Activated CD4-positive, CD25-positive, alpha-beta regulatory T cell (primary cell): ENCODE measurements around the gene HSD17B2.
"Not testable (repeated sequence)": the region's sequence is repeated elsewhere in the genome, so short reads cannot be mapped to it uniquely, and the experiment has no call there.

Experiments
- DNase-seq, 4 experiments: peaks; one replicate each; lab custom pipeline; 2025; lab: John Stamatoyannopoulos, UW

The HSD17B2 gene

GRCh38 chr16:82081264-82081663, 46.2 kb downstream of the HSD17B2 start:
- DNase-seq = no peak

- DNase-seq = no peak
Observed at GRCh38 chr16:82082097-82082496, 47.0 kb downstream of the HSD17B2 start.

- DNase-seq = no peak
Observed at GRCh38 chr16:82082543-82083244, 47.6 kb downstream of the HSD17B2 start.

GRCh38 chr16:82083710-82084353, 48.8 kb downstream of the HSD17B2 start:
- no peak for DNase-seq

GRCh38 chr16:82085011-82085779, 50.1 kb downstream of the HSD17B2 start:
- DNase-seq = no peak

GRCh38 chr16:82088483-82088882, 53.4 kb downstream of the HSD17B2 start:
- no peak for DNase-seq

GRCh38 chr16:82091241-82091640, 56.2 kb downstream of the HSD17B2 start:
- no peak for DNase-seq

- DNase-seq = no peak
Observed at GRCh38 chr16:82092711-82093110, 57.7 kb downstream of the HSD17B2 start.

GRCh38 chr16:82093666-82094300, 58.7 kb downstream of the HSD17B2 start:
- DNase-seq = no peak

- DNase-seq = no peak
Observed at GRCh38 chr16:82094942-82095540, 60.0 kb downstream of the HSD17B2 start.

- DNase-seq = no peak
Observed at GRCh38 chr16:82096641-82097040, 61.6 kb downstream of the HSD17B2 start.

- DNase-seq = no peak
Observed at GRCh38 chr16:82105107-82105506, 70.1 kb downstream of the HSD17B2 start.

- DNase-seq = no peak
Observed at GRCh38 chr16:82108100-82108499, 73.0 kb downstream of the HSD17B2 start.

- DNase-seq = no peak
Observed at GRCh38 chr16:82108774-82109173, 73.7 kb downstream of the HSD17B2 start.

GRCh38 chr16:82109266-82109665, 74.2 kb downstream of the HSD17B2 start:
- DNase-seq = not testable (repeated sequence)

- DNase-seq = no peak
Observed at GRCh38 chr16:82111944-82112343, 76.9 kb downstream of the HSD17B2 start.

GRCh38 chr16:82113741-82114140, 78.7 kb downstream of the HSD17B2 start:
- no peak for DNase-seq

- DNase-seq = no peak
Observed at GRCh38 chr16:82116535-82116934, 81.5 kb downstream of the HSD17B2 start.

- DNase-seq = no peak
Observed at GRCh38 chr16:82118749-82119148, 83.7 kb downstream of the HSD17B2 start.

- DNase-seq = no peak
Observed at GRCh38 chr16:82119405-82119804, 84.4 kb downstream of the HSD17B2 start.

GRCh38 chr16:82124651-82125050, 89.6 kb downstream of the HSD17B2 start:
- DNase-seq = no peak

- DNase-seq = no peak
Observed at GRCh38 chr16:82129881-82130280, 94.8 kb downstream of the HSD17B2 start.
